DND-41 (cell line): ENCODE data around the gene FAM32A.

ENCODE experiments used
- ATAC-seq: fragments of 200-7000 bp; cut with Tn5 transposase; 3 replicates; pipeline ENCODE4 v1.9.1; 2021; ENCODE audit warnings: low read depth; ENCODE audit not compliant: insufficient read depth
- DNase-seq: peaks from one replicate; pipeline ENCODE4 v3.0.0-alpha.2; 2020
- H2AFZ ChIP-seq: 2 replicates; pipeline ENCODE4 v1.6.0; 2012; ENCODE audit warnings: low read depth, low read length
- H3K27ac ChIP-seq: 2 replicates; pipeline ENCODE4 v1.5.1; 2012; ENCODE audit warnings: low read length, inconsistent platforms
- H3K27me3 ChIP-seq: fragments of 200-600 bp; sonication (generic); 2 replicates; pipeline ENCODE4 v1.6.0; 2012; ENCODE audit warnings: low read length, mild to moderate bottlenecking, inconsistent platforms; ENCODE audit not compliant: insufficient read depth, poor library complexity
- H3K36me3 ChIP-seq: 2 replicates; pipeline ENCODE4 v1.5.1; 2012; ENCODE audit warnings: low read length, inconsistent platforms; ENCODE audit not compliant: insufficient read depth
- H3K4me1 ChIP-seq: 2 replicates; pipeline ENCODE4 v1.5.1; 2012; ENCODE audit warnings: mild to moderate bottlenecking, low read length; ENCODE audit not compliant: insufficient read depth
- H3K4me2 ChIP-seq: 2 replicates; pipeline ENCODE4 v1.6.0; 2012; ENCODE audit warnings: mild to moderate bottlenecking, moderate library complexity, low read length, inconsistent platforms; ENCODE audit not compliant: insufficient read depth
- H3K4me3 ChIP-seq, 2 experiments: fragments of 200-600 bp in 1 of 2; shearing (Covaris generic) in 1 of 2; 2 replicates each; pipeline ENCODE4 v1.5.1; 2012 to 2016; ENCODE audit warnings: inconsistent platforms in 2 of 2, low read length in 2 of 2, mild to moderate bottlenecking in 2 of 2, low read depth in 1 of 2, moderate library complexity in 1 of 2
- H3K79me2 ChIP-seq: 2 replicates; pipeline ENCODE4 v1.6.0; 2012; ENCODE audit warnings: low read length, inconsistent platforms; ENCODE audit not compliant: insufficient read depth
- H3K9ac ChIP-seq: 2 replicates; pipeline ENCODE4 v1.6.0; 2012; ENCODE audit warnings: low read depth, mild to moderate bottlenecking, inconsistent platforms, low read length, moderate library complexity
- H3K9me3 ChIP-seq: 2 replicates; pipeline ENCODE4 v1.5.1; 2012; ENCODE audit warnings: low read length, moderate library complexity, mild to moderate bottlenecking, inconsistent platforms; ENCODE audit not compliant: insufficient read depth, severe bottlenecking
- H4K20me1 ChIP-seq: 2 replicates; pipeline ENCODE4 v1.6.0; 2012; ENCODE audit warnings: low read length; ENCODE audit not compliant: insufficient read depth
- EZH2 ChIP-seq: IDR thresholded peaks from 3 replicates; pipeline ENCODE4 v1.6.1; 2012; ENCODE audit warnings: borderline replicate concordance, low read depth, mild to moderate bottlenecking, moderate library complexity, low read length, inconsistent platforms; ENCODE audit not compliant: severe bottlenecking
- TF ChIP-seq, protein P1 (sequence below): IDR thresholded peaks from 2 replicates; pipeline ENCODE4 v1.5.1; 2012; ENCODE audit warnings: borderline replicate concordance, low read length, moderate library complexity, mild to moderate bottlenecking; ENCODE audit not compliant: poor library complexity, severe bottlenecking; ENCODE audit errors: extremely low read depth

Gene FAM32A

DNA sequence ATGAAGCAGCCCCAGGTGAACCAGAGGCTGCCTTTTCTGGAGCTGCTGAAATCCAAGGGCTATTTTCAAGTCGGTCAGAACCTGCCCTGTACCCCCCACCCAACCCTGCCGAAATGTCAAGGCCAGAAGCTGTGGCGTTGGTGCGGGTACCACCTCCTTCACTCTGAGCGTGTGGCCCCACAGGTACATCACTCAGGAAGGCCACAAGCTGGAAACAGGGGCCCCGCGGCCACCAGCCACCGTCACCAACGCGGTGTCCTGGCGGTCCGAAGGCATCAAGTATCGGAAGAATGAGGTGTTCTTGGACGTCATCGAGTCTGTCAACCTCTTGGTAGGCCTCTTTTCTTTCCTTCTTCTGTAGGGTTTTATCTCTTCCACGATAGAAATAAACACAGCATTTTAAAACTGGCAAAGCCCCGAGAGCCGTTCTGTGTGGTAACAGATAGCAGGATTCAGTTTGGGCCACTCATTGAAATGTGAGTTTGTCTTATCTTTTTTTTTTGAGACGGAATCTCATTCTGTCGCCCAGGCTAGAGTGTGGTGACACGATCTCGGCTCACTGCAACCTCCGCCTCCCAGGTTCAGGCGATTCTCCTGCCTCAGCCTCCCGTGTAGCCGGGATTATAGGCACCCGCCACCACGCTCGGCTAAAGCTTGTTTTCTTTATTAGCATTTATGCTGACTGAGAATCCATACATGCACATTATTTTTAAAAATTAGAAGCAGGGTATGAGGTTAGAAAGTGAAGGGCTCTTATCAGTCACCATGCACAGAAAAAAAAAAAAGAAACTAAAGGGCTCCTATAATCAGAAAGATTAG, 23.8 kb downstream of the FAM32A start:
- Histone ChIP-seq H3K27ac (no peak overlapping the region), H3K36me3 (peaks cover 86% of the 10 kb centered on the region), H3K27me3 (no peaks in the 10 kb centered on the region), H3K79me2 (peaks cover 29% of the 10 kb centered on the region), H3K4me2 (no peak overlapping the region), H4K20me1 (peaks cover 27% of the 10 kb centered on the region), H2AFZ (no peak overlapping the region), H3K4me3 (no peak overlapping the region), H3K9ac (no peak overlapping the region), H3K9me3 (no peaks in the 10 kb centered on the region), H3K4me1 (no peaks in the 10 kb centered on the region)
- DNase-seq = no peak
- TF ChIP-seq, protein P1, sequence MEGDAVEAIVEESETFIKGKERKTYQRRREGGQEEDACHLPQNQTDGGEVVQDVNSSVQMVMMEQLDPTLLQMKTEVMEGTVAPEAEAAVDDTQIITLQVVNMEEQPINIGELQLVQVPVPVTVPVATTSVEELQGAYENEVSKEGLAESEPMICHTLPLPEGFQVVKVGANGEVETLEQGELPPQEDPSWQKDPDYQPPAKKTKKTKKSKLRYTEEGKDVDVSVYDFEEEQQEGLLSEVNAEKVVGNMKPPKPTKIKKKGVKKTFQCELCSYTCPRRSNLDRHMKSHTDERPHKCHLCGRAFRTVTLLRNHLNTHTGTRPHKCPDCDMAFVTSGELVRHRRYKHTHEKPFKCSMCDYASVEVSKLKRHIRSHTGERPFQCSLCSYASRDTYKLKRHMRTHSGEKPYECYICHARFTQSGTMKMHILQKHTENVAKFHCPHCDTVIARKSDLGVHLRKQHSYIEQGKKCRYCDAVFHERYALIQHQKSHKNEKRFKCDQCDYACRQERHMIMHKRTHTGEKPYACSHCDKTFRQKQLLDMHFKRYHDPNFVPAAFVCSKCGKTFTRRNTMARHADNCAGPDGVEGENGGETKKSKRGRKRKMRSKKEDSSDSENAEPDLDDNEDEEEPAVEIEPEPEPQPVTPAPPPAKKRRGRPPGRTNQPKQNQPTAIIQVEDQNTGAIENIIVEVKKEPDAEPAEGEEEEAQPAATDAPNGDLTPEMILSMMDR = no peak
- no peak for TF ChIP-seq EZH2
- no peak for ATAC-seq

DNA sequence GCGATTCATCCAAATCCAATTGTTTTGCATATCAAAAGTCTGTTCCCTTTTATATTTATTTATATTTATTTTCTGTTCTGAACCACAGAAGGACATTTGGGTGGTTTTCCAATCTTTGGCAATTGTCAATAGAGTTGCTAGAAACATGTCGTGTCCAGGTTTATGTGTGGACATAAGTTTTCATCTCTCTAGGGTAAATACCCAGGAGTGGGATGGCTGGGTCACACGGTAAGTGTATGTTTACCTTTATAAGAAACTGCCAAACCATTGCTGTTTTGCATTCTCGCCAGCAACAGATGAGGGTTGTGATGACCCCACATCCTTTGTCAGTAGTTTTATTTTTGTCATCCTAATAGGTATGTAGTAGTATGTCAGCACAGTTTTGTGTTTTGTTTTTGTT, 25.0 kb downstream of the FAM32A start:
- TF ChIP-seq, protein P1 = no peak
- TF ChIP-seq EZH2 = no peak
- peaks cover 22% of the 10 kb centered on the region; the same call in 1 of the 2 replicates for H4K20me1 ChIP-seq

DNA sequence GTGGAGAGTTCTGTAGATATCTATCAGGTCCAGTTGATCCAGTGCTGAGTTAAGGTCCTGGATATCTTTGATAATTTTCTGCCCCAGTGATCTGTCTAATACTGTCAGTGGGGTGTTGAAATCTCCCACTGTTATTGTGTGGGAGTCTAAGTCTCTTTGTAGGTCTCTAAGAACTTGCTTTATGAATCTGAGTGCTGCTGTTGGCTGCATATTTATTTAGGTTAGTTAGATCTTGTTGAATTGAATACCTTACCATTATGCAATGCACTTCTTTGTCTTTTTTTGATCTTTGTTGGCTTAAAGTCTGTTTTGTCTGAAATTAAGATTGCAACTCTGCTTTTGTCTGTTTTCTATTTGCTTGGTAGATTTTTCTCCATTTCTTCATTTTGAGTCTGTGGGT, 27.9 kb downstream of the FAM32A start:
- Histone ChIP-seq H3K4me2 (no peak overlapping the region), H3K27me3 (no peaks in the 10 kb centered on the region), H3K36me3 (peaks cover 79% of the 10 kb centered on the region), H3K9ac (no peak overlapping the region), H3K9me3 (no peaks in the 10 kb centered on the region), H3K4me1 (no peaks in the 10 kb centered on the region), H4K20me1 (peaks cover 2% of the 10 kb centered on the region; the same call in 1 of the 2 replicates), H3K27ac (no peak overlapping the region), H2AFZ (no peak overlapping the region), H3K4me3 (no peak overlapping the region), H3K79me2 (peaks cover 48% of the 10 kb centered on the region)
- DNase-seq (no peak), ATAC-seq (no peak)
- TF ChIP-seq, protein P1 = no peak
- no peak for TF ChIP-seq EZH2

More for the DNA sequence above, 25.0 kb downstream of the FAM32A start:
- ATAC-seq = no peak
- no peak for DNase-seq
- Histone ChIP-seq H3K27ac (no peak overlapping the region), H3K9me3 (no peaks in the 10 kb centered on the region), H3K9ac (no peak overlapping the region), H3K4me3 (no peak overlapping the region), H3K79me2 (peaks cover 32% of the 10 kb centered on the region), H3K4me2 (no peak overlapping the region), H3K4me1 (no peaks in the 10 kb centered on the region), H3K27me3 (no peaks in the 10 kb centered on the region), H3K36me3 (peaks cover 81% of the 10 kb centered on the region), H2AFZ (no peak overlapping the region)
